Activated CD8-positive, alpha-beta memory T cell treated with anti-CD3 and anti-CD28 coated beads, Interleukin-2, amount 50 U/mL, for 48 hours (primary cell): ENCODE data around the gene LCT.
"Not testable (repeated sequence)": the region's sequence is repeated elsewhere in the genome, so short reads cannot be mapped to it uniquely, and the experiment has no call there.

Experiments
- DNase-seq: peaks from one replicate; pipeline ENCODE4 v3.0.0-alpha.2; 2020

Gene LCT

GRCh38 chr2:135831180-135831812, 5.7 kb downstream of the LCT start:
- no peak for DNase-seq

DNA sequence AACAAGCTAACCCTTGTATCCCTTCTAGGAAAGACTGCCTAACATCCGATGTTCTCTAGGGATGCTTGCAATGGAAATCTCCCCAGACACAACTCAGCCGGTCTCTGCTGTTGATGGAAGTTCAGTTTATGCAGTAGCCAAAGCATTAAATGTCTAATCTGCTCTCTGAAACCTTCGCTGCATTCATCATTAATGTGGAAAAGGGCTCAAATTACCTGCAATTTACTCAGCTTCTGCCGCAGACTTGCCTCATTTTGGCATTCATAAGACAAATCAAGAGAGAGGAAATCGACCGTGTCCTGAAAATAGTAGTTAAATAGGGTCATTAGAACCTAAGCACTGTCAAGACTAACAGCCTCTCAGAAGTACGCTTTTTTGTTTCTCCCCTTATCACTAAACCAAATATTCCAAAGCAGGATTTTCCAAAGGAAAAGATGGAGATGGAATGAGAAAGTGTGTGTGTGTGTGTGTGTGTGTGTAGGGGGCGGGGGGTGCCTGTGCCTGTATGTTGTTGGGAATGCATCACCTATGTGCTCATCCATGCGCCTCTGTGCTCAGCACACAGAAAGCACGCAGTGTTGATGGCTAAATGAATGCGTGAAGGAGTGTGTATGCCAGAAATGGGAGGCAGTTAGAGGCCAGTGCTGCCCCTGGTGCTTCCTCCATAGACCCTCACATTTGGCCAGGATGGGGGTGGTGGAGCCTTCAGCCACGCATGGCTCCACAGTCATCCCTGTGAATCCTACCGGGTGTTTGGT, 7.4 kb downstream of the LCT start:
- peak; percentile 32 for DNase-seq

GRCh38 chr2:135826544-135826943, 10.4 kb downstream of the LCT start:
- peak; percentile 28 for DNase-seq

- DNase-seq, result peak; percentile 46
Observed at GRCh38 chr2:135825550-135826176, 11.3 kb downstream of the LCT start.

DNA sequence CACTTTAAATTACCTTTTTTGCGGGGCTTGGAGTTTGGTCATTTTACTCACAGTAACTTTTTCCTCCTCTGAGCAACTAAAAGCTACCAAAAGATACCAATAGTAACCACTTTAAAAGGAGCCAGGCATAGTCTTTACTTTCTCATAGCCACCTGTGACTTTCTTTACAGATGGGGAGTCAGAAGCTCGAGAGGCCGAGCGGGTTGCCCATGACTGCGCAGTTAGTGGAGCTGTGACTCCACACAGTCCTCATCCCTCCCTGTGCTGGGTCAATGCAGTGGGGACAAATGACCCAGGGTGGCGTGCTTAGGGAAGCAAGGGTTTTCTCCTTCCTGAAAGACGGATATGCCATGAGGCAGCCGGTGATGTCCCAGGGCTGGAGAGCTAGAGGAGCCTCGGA, 11.9 kb downstream of the LCT start:
- DNase-seq, result no peak

DNA sequence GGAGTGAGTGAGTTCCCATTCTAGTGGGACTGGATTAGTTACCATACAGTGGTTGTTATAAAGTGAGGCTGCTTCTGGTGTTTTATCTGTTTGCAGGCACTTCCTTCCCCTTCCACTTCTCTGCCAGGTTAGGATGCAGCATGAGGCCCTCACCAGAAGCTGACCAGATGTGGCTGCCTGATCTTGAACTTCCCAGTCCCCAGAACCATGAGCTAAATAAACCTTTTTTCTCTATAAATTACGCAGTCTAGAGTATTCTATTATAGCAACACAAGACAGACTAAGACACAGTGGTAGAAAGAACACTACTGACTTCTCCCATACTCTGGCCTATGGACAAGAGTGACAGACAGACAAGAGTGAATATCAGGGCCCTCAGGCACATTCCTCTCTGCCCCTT, 14.1 kb downstream of the LCT start:
- DNase-seq, result no peak

GRCh38 chr2:135821190-135821589, 15.8 kb downstream of the LCT start:
- DNase-seq, result no peak

- peak; percentile 88 for DNase-seq
Observed at GRCh38 chr2:135820003-135820618, 16.9 kb downstream of the LCT start.

- peak; percentile 74 for DNase-seq
Observed at GRCh38 chr2:135818937-135819610, 17.9 kb downstream of the LCT start.

GRCh38 chr2:135817951-135818350, 19.0 kb downstream of the LCT start:
- DNase-seq, result no peak

DNA sequence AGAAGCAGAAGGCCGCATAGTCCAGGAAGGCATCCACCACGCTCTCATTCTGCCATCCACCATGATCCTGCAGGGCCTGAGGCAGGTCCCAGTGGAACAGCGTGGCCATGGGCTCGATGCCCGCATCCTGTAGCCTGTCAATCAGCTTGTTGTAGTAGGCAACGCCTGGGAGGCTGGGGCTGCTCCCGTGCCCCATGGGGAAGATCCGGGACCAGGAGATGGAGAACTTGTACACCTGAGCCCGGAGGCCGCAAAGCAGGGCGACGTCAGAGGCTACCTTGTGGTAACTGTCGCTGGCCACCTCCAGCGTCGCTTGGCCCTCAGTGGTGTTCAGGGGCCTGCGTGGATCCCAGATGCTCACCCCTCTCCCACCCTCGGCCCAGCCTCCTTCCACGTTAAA, 19.5 kb downstream of the LCT start:
- DNase-seq, result no peak

- DNase-seq, result no peak
Observed at GRCh38 chr2:135815269-135815668, 21.7 kb downstream of the LCT start.

DNA sequence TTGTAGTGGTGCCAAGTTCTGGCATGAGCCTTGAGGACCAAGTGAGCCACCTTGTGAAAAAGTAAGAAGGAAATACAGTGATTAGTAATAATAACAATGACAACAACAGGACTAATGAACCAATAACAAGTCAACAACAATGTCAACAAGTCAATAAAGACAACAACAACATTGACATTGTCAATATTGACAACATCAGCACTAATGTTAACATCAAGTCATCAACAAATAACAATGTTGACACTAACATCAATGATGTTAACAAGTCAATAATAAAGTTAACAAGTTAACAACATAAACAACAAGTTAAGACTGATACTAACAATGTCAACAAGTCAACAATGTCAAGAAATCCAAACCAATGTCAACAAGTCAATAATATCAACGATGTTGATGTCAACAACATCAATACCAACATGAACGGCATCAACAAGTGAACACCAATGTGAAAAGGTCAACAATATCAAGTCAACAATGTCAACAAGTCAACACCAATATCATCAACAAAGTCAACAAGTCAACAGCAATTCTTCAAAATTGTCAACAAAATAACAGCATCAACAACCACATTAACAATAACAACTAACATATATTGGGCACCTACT, 24.0 kb downstream of the LCT start:
- no peak for DNase-seq

- DNase-seq, result not testable (repeated sequence)
Observed at GRCh38 chr2:135807874-135808273, 29.1 kb downstream of the LCT start.

DNA sequence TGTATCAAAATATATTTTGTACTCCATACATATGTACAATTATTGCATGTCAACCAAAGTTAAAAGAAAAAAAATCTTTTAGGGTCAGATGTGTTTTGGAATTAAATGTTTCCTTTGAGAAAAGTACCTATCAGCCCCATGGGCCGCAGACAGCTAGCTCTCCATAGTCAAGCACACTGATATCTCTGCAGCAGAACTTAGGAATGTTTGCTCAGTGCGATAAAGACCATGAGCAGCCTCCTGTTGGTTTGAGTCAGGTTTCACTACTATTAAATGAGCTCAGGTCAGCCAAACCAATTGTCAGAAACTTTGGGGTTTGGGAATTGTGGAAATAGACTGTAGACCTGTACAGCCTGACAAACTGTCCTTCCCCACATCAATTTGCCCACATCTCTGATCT, 33.7 kb downstream of the LCT start:
- no peak for DNase-seq

GRCh38 chr2:135802350-135802749, 34.6 kb downstream of the LCT start:
- DNase-seq, result no peak

GRCh38 chr2:135800513-135801460, 36.2 kb downstream of the LCT start:
- DNase-seq, result no peak

DNA sequence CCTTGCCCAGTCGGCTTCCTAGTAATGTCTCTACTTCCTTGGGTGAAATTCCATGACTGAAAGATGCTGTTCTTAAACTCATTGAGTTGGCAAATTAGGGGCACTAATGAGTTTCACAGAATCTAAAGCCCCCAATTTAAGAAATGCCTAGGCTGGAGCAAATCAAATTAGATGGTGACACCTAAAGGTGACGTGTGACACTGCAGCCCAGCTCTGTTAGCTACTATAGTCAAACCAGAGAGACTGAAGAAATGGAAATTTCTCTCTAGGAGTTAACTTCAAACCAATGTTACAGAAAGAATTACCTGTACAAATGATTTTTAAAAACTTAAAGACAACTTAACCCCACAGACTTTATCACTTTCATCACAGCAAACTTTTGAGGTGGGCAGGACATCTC, 37.2 kb downstream of the LCT start:
- no peak for DNase-seq

DNA sequence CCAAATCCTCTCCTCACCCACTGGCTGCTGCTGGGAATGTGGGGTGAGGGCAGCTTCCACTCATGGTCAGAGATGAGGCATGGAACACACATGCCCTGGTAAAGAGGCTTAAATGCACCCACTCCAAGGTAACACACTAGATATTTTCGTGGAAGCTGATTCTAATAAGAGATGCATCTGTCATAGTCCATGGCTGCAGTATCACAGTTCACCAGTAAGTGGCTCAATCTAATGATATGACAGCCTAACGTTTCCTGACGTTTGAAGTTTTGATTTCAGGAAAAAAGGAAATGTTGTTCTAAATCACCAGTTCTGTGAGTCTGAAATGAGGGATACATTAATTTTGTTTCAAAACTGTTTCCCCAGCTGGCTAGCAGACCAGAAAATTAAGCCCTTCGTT, 38.2 kb downstream of the LCT start:
- no peak for DNase-seq

- DNase-seq, result no peak
Observed at GRCh38 chr2:135798275-135798705, 38.7 kb downstream of the LCT start.

DNA sequence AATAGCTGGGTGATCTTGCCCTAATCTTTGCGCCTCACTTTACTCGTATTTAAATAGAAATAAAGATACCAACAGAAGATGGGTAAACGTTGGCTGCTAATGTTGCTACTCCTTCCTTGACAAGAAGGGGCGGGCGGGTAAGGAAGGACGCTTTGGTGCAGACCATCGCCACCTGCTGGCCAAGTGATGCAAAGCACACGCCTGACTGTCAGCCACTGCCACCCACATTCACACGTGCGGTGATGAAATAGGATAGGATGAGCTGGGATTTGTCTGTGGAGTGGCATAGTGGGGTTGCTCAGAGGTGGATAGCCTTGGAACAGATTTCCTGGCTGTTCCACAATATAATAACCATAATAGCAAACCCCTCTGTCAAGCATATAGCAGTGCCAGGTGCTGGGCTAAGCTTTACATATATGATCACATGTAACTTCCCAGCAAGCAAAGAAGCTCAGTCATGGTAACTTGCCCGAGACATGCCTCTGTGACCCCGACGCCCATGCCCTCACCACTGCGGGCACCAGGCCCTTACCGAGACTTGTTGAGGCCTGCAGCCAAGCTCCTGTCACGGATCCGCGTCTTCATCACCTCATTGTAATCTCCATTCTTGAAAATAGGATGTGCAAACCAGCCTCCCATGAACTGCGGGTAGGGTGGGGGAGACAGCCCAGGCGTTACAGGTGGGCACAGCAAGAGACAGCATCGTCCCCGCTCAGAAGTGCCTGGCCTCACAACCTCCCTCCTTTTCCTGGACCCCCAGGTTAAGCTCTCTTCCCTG, 39.3 kb downstream of the LCT start:
- DNase-seq, result peak; percentile 90
